Mesendoderm (in vitro differentiated cells): ENCODE results near the gene GRB10.

ENCODE experiments used
- DNase-seq: peaks from one replicate; pipeline ENCODE4 v3.0.0; 2013
- H2AK5ac ChIP-seq: 2 replicates; pipeline ENCODE4 v1.6.1; 2013; ENCODE audit warnings: low read length, inconsistent platforms
- H2BK120ac ChIP-seq: 2 replicates; pipeline ENCODE4 v1.6.1; 2013; ENCODE audit warnings: low read depth, mild to moderate bottlenecking, low read length, moderate library complexity, mixed read lengths
- H2BK15ac ChIP-seq: replicated peaks from 2 replicates; pipeline ENCODE4 v1.6.1; 2013; ENCODE audit warnings: low read depth, mild to moderate bottlenecking, moderate library complexity
- H2BK5ac ChIP-seq: 2 replicates; pipeline ENCODE4 v1.6.1; 2013; ENCODE audit warnings: low read length, inconsistent platforms
- H3K18ac ChIP-seq: 2 replicates; pipeline ENCODE4 v1.6.1; 2013; ENCODE audit warnings: mild to moderate bottlenecking, low read length, mixed read lengths
- H3K23ac ChIP-seq: one replicate; pipeline ENCODE4 v1.6.1; 2013; ENCODE audit warnings: low read length
- H3K27ac ChIP-seq: 2 replicates; pipeline ENCODE4 v1.5.1; 2013; ENCODE audit warnings: low read depth, mild to moderate bottlenecking, inconsistent platforms, low read length, moderate library complexity
- H3K27me3 ChIP-seq: 2 replicates; pipeline ENCODE4 v1.6.1; 2013; ENCODE audit warnings: low read length, control low read depth, mild to moderate bottlenecking, inconsistent platforms; ENCODE audit not compliant: insufficient read depth, poor library complexity
- H3K36me3 ChIP-seq: 2 replicates; pipeline ENCODE4 v1.6.1; 2013; ENCODE audit warnings: low read length, inconsistent platforms; ENCODE audit not compliant: control insufficient read depth, insufficient read depth
- H3K4ac ChIP-seq: one replicate; pipeline ENCODE4 v1.6.1; 2013; ENCODE audit warnings: low read depth, mild to moderate bottlenecking, low read length, moderate library complexity
- H3K4me1 ChIP-seq: 2 replicates; pipeline ENCODE4 v1.6.1; 2013; ENCODE audit warnings: low read depth, low read length, inconsistent platforms; ENCODE audit not compliant: control insufficient read depth
- H3K4me2 ChIP-seq: 2 replicates; pipeline ENCODE4 v1.6.1; 2013; ENCODE audit warnings: low read length
- H3K4me3 ChIP-seq: 2 replicates; pipeline ENCODE4 v1.5.1; 2013; ENCODE audit warnings: mild to moderate bottlenecking, low read length
- H3K56ac ChIP-seq: one replicate; pipeline ENCODE4 v1.6.1; 2013; ENCODE audit warnings: low read length
- H3K79me1 ChIP-seq: 2 replicates; pipeline ENCODE4 v1.6.1; 2013; ENCODE audit warnings: low read length, inconsistent platforms
- H3K79me2 ChIP-seq: 2 replicates; pipeline ENCODE4 v1.6.1; 2013; ENCODE audit warnings: mild to moderate bottlenecking, low read length; ENCODE audit not compliant: control insufficient read depth, insufficient read depth
- H3K9ac ChIP-seq: 2 replicates; pipeline ENCODE4 v1.6.1; 2013; ENCODE audit warnings: low read length, inconsistent platforms
- H4K5ac ChIP-seq: one replicate; pipeline ENCODE4 v1.6.1; 2013; ENCODE audit warnings: low read length
- H4K8ac ChIP-seq: one replicate; pipeline ENCODE4 v1.6.1; 2013; ENCODE audit warnings: low read depth, mild to moderate bottlenecking, control low read depth, low read length, moderate library complexity
- WGBS: extraction: QIAGEN DNeasy Blood & Tissue Kit; methylation state at CpG from one replicate; pipeline ENCODE4 v1.1.7; 2013; ENCODE audit warnings: low lambda C conversion rate, missing lambda C conversion rate; ENCODE audit not compliant: insufficient coverage; ENCODE audit errors: extremely low coverage; 5-methylcytosine and 5-hydroxymethylcytosine counted together

The GRB10 gene

GRCh38 chr7:50641442-50642405 is 141.0 kb downstream of the GRB10 start:
- Histone ChIP-seq H3K79me2 (peaks cover 7% of the 10 kb centered on the region), H3K18ac (no peak overlapping the region), H3K79me1 (peaks cover 16% of the 10 kb centered on the region), H2AK5ac (no peak overlapping the region), H3K27ac (no peak overlapping the region), H3K23ac (no peak overlapping the region), H3K4ac (no peak overlapping the region), H2BK5ac (no peak overlapping the region), H3K27me3 (no peaks in the 10 kb centered on the region), H2BK15ac (no peak overlapping the region), H3K36me3 (no peaks in the 10 kb centered on the region), H3K4me1 (no peaks in the 10 kb centered on the region), H3K4me2 (no peak overlapping the region), H3K56ac (no peak overlapping the region), H4K8ac (no peak overlapping the region), H3K9ac (no peak overlapping the region), H3K4me3 (no peak overlapping the region), H4K5ac (no peak overlapping the region), H2BK120ac (no peak overlapping the region)
- DNase-seq: peak; percentile 29
- WGBS: no CpG with 5 or more reads among the region's 18 CpGs

GRCh38 chr7:50640779-50641178 is 141.9 kb downstream of the GRB10 start:
- Histone ChIP-seq H3K9ac (no peak overlapping the region), H2BK120ac (no peak overlapping the region), H3K4me3 (no peak overlapping the region), H3K23ac (no peak overlapping the region), H3K4me2 (no peak overlapping the region), H3K27ac (no peak overlapping the region), H4K5ac (no peak overlapping the region), H2BK15ac (no peak overlapping the region), H4K8ac (no peak overlapping the region), H3K79me2 (peaks cover 5% of the 10 kb centered on the region), H3K36me3 (no peaks in the 10 kb centered on the region), H3K4ac (no peak overlapping the region), H2BK5ac (no peak overlapping the region), H3K4me1 (no peaks in the 10 kb centered on the region), H3K18ac (no peak overlapping the region), H3K27me3 (no peaks in the 10 kb centered on the region), H2AK5ac (no peak overlapping the region), H3K79me1 (peaks cover 13% of the 10 kb centered on the region), H3K56ac (no peak overlapping the region)
- no peak for DNase-seq
- no CpG with 5 or more reads among the region's 7 CpGs for WGBS

GRCh38 chr7:50640256-50640655 is 142.4 kb downstream of the GRB10 start:
- Histone ChIP-seq H3K4ac (no peak overlapping the region), H3K4me2 (no peak overlapping the region), H4K5ac (no peak overlapping the region), H3K23ac (no peak overlapping the region), H2BK120ac (no peak overlapping the region), H3K18ac (no peak overlapping the region), H3K27me3 (no peaks in the 10 kb centered on the region), H3K79me1 (peaks cover 9% of the 10 kb centered on the region), H2BK5ac (no peak overlapping the region), H2BK15ac (no peak overlapping the region), H3K79me2 (peaks cover 5% of the 10 kb centered on the region), H3K4me3 (no peak overlapping the region), H3K56ac (no peak overlapping the region), H3K9ac (no peak overlapping the region), H2AK5ac (no peak overlapping the region), H3K36me3 (no peaks in the 10 kb centered on the region), H4K8ac (no peak overlapping the region), H3K4me1 (no peaks in the 10 kb centered on the region), H3K27ac (no peak overlapping the region)
- no peak for DNase-seq
- no CpG with 5 or more reads among the region's 2 CpGs for WGBS

DNA sequence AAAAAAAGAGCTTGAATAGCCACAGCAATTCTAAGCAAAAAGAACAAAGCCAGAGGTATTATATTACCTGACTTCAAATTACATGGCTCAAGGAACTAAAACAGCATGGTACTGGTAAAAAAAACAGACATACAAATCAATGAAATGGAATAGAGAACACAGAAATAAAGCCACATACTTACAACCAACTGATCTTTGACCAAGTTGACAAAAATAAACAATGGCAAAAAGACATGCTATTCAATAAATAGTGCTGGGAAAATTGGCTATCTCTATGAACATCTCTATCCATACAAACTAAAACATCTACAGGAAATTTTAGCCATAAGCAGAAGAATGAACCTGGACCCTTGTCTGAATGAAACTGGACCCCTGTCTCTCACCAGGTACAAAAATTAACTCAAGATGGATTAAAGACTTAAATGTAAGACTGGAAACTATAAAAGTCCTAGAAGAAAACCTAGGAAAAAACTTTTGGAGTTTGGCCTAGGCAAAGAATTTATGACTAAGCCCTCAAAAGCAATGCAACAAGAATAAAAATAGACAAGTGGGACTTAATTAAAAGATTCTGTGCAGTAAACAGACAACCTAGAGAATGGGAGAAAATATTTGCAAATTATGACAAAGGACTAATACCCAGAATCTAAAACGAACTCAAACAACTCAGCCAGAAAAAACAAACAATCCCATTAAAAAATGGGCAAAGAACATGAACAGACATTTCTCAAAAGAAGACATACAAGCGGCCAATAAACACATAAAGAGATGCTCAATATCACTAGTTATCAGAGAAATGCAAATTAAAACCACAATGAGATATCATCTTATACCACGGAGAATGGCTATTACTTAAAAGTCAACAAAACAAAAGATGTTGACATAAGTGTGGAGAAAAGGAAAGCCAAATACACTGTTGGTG is 144.7 kb downstream of the GRB10 start:
- WGBS: no CpG with 5 or more reads among the region's 3 CpGs
- DNase-seq: no peak
- H3K23ac ChIP-seq: no peak overlapping the region
- peaks cover 3% of the 10 kb centered on the region for H3K4me1 ChIP-seq
- H4K5ac ChIP-seq: no peak overlapping the region
- no peak overlapping the region for H3K56ac ChIP-seq
- H3K9ac ChIP-seq: no peak overlapping the region
- H3K79me2 ChIP-seq: peaks cover 4% of the 10 kb centered on the region
- H2BK120ac ChIP-seq: no peak overlapping the region
- no peak overlapping the region for H3K4me3 ChIP-seq
- no peak overlapping the region for H3K18ac ChIP-seq
- peaks cover 4% of the 10 kb centered on the region for H3K79me1 ChIP-seq
- no peak overlapping the region for H2BK15ac ChIP-seq
- no peak overlapping the region for H3K27ac ChIP-seq
- no peaks in the 10 kb centered on the region for H3K36me3 ChIP-seq
- H2AK5ac ChIP-seq: no peak overlapping the region
- H3K4me2 ChIP-seq: no peak overlapping the region
- no peak overlapping the region for H3K4ac ChIP-seq
- no peak overlapping the region for H4K8ac ChIP-seq
- no peak overlapping the region for H2BK5ac ChIP-seq
- no peaks in the 10 kb centered on the region for H3K27me3 ChIP-seq

DNA sequence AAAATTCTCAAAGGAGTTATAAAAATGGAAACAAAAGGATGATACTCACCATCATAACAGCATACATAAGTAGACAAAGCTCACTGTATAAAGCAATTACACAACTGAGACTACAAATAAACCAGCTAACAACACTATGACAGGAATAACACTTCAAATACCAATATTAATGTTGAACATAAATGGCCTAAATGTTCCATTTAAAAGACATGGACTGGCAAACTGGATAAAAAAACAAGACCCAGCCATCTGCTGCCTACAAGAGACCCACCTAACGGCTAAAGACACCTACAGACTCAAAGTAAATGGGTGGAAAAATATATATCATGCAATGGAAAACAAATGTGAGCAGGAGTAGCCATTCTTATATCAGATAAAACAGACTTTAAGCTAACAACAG is 148.3 kb downstream of the GRB10 start:
- H3K79me1 ChIP-seq: peaks cover 22% of the 10 kb centered on the region
- H2BK5ac ChIP-seq: no peak overlapping the region
- no peak for DNase-seq
- no peaks in the 10 kb centered on the region for H3K36me3 ChIP-seq
- H2BK120ac ChIP-seq: no peak overlapping the region
- no peak overlapping the region for H2BK15ac ChIP-seq
- no peak overlapping the region for H3K18ac ChIP-seq
- no peak overlapping the region for H3K9ac ChIP-seq
- H3K4me2 ChIP-seq: no peak overlapping the region
- no peak overlapping the region for H3K56ac ChIP-seq
- WGBS: no CpG with 5 or more reads among the region's 1 CpG
- H3K23ac ChIP-seq: no peak overlapping the region
- H3K4me1 ChIP-seq: peaks cover 6% of the 10 kb centered on the region
- H4K8ac ChIP-seq: no peak overlapping the region
- no peak overlapping the region for H2AK5ac ChIP-seq
- H3K27me3 ChIP-seq: no peaks in the 10 kb centered on the region
- H3K79me2 ChIP-seq: peaks cover 13% of the 10 kb centered on the region
- no peak overlapping the region for H4K5ac ChIP-seq
- H3K4me3 ChIP-seq: no peak overlapping the region
- no peak overlapping the region for H3K27ac ChIP-seq
- no peak overlapping the region for H3K4ac ChIP-seq
